GM12878 (cell line): Measurements from ENCODE around the gene C1QL2.

Experiments
- BACH1 ChIP-seq: fragments of 450-650 bp; IDR thresholded peaks from 2 replicates; pipeline ENCODE4 v1.6.1; 2017; ENCODE audit warnings: mild to moderate bottlenecking, borderline replicate concordance
- CHD4 ChIP-seq: fragments of 200-600 bp; sonication (generic); IDR thresholded peaks from 2 replicates; pipeline ENCODE4 v1.6.1; 2016; ENCODE audit warnings: mild to moderate bottlenecking
- EGR1 ChIP-seq, 2 experiments: IDR thresholded peaks; 1 replicate in 1 of 2; 2 replicates in 1 of 2; pipeline ENCODE4 v1.6.1; 2011 to 2012; ENCODE audit warnings: low read depth in 2 of 2, low read length in 2 of 2, borderline replicate concordance in 1 of 2, mild to moderate bottlenecking in 1 of 2, moderate library complexity in 1 of 2
- EP300 ChIP-seq, 2 experiments: fragments of 150-350 bp in 1 of 2; IDR thresholded peaks; 2 replicates each; pipeline ENCODE4 v1.6.1; 2011 to 2012; ENCODE audit warnings: low read depth in 2 of 2, low read length in 2 of 2, borderline replicate concordance in 1 of 2, improper control_type of control experiment in 1 of 2, inconsistent platforms in 1 of 2; ENCODE audit not compliant: control insufficient read depth in 1 of 2
- ESRRA ChIP-seq: IDR thresholded peaks from 2 replicates; pipeline ENCODE4 v1.6.1; 2012; ENCODE audit warnings: mild to moderate bottlenecking, low read length, improper control_type of control experiment
- EZH2 ChIP-seq: IDR thresholded peaks from 2 replicates; pipeline ENCODE4 v1.6.1; 2012; ENCODE audit warnings: low read depth, mild to moderate bottlenecking, control low read depth, inconsistent platforms, low read length, borderline replicate concordance; ENCODE audit not compliant: control insufficient read depth
- POLR2AphosphoS2 ChIP-seq: IDR thresholded peaks from 2 replicates; pipeline ENCODE4 v1.6.1; 2011; ENCODE audit warnings: low read depth, mild to moderate bottlenecking, low read length, improper control_type of control experiment, moderate library complexity
- POLR2AphosphoS5 ChIP-seq: IDR thresholded peaks from 2 replicates; pipeline ENCODE4 v1.6.1; 2011; ENCODE audit warnings: mild to moderate bottlenecking, low read length, inconsistent platforms
- SREBF2 ChIP-seq: IDR thresholded peaks from 2 replicates; pipeline ENCODE4 v1.6.1; 2012; ENCODE audit warnings: mild to moderate bottlenecking, low read length
- TCF7 ChIP-seq: IDR thresholded peaks from 2 replicates; pipeline ENCODE4 v1.6.1; 2014; ENCODE audit warnings: antibody characterized with exemption, borderline replicate concordance
- YBX1 ChIP-seq: fragments of 450-650 bp; IDR thresholded peaks from 2 replicates; pipeline ENCODE4 v1.6.1; 2016; ENCODE audit warnings: antibody characterized with exemption
- ZNF217 ChIP-seq: fragments of 450-650 bp; IDR thresholded peaks from 2 replicates; pipeline ENCODE4 v1.6.1; 2017; ENCODE audit warnings: antibody characterized with exemption, mild to moderate bottlenecking
- TF ChIP-seq, protein P1 (sequence below), 3 experiments: IDR thresholded peaks in 2 of 3; conservative IDR thresholded peaks in 1 of 3; 2 replicates each; pipeline ENCODE4 v1.5.1; 2011; ENCODE audit warnings: low read depth in 3 of 3, low read length in 3 of 3, mild to moderate bottlenecking in 3 of 3, control low read depth in 2 of 3, moderate library complexity in 2 of 3, inconsistent platforms in 1 of 3, mixed read lengths in 1 of 3; ENCODE audit not compliant: control insufficient read depth in 2 of 3, insufficient read depth in 1 of 3; ENCODE audit errors: extremely low read depth in 1 of 3
- TF ChIP-seq, protein P2 (sequence below): fragments of 450-650 bp; IDR thresholded peaks from 2 replicates; pipeline ENCODE4 v1.6.1; 2017; ENCODE audit warnings: mild to moderate bottlenecking

DNA sequence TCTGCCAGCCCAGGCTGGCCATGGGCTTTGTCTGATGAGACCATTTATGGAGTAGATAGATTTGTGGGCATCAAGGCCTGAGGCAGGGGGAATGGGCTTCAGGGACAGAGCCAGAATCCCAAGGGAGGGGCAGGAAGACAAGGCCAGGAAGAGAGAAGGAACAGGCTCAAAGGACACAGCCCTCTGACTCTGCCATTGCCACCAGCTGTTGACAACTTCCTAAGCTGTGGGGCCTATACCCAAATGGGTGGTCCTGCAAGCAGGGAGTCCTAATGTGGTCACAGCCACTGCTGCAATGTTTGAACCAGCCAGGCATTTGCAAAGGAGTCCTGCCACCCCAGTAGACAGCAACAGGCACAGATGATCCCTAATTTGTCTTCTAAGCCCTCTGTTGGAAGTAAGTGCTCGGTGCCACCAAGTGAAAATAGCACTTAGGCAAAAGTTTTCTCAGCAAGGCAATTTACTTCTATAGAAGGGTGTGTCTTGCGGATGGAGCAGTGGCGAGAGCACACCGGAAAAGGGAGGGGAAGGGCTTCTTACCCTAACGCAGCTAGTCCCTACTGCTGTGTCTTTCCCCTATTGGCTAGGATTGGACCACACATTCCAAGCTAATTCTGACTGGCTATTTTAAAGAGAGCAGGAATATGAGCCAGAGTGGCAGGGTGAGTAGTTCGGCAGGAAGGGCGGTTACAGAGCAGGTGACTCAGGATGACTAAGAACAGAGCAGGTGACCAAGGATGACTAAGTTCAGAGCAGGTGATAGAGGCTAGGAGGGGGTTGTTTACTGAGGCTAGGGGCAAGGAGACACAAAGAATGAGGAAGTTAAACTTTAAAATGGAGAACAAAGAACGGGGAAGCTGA lies 47.2 kb downstream of the C1QL2 start:
- TF ChIP-seq, protein P1, sequence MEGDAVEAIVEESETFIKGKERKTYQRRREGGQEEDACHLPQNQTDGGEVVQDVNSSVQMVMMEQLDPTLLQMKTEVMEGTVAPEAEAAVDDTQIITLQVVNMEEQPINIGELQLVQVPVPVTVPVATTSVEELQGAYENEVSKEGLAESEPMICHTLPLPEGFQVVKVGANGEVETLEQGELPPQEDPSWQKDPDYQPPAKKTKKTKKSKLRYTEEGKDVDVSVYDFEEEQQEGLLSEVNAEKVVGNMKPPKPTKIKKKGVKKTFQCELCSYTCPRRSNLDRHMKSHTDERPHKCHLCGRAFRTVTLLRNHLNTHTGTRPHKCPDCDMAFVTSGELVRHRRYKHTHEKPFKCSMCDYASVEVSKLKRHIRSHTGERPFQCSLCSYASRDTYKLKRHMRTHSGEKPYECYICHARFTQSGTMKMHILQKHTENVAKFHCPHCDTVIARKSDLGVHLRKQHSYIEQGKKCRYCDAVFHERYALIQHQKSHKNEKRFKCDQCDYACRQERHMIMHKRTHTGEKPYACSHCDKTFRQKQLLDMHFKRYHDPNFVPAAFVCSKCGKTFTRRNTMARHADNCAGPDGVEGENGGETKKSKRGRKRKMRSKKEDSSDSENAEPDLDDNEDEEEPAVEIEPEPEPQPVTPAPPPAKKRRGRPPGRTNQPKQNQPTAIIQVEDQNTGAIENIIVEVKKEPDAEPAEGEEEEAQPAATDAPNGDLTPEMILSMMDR (IDR thresholded peaks at IDR 0.05 in 2 of 3, conservative IDR thresholded peaks at IDR 0.05 in 1 of 3; ENCODE audit: control insufficient read depth in 2 of 3, extremely low read depth in 1 of 3, insufficient read depth in 1 of 3, low read depth in 3 of 3, low read length in 3 of 3): no peak
- TF ChIP-seq ZNF217 (no peak), TCF7 (no peak), EGR1 (IDR thresholded peaks at IDR 0.05; ENCODE audit: borderline replicate concordance in 1 of 2, low read depth in 2 of 2, low read length in 2 of 2) (no peak), ESRRA (no peak), YBX1 (no peak), POLR2AphosphoS5 (no peak), BACH1 (no peak), EP300 (IDR thresholded peaks at IDR 0.05; ENCODE audit: borderline replicate concordance in 1 of 2, control insufficient read depth in 1 of 2, low read depth in 2 of 2, low read length in 2 of 2) (no peak), CHD4 (no peak), POLR2AphosphoS2 (no peak), SREBF2 (no peak), EZH2 (no peak)
- TF ChIP-seq, protein P2, sequence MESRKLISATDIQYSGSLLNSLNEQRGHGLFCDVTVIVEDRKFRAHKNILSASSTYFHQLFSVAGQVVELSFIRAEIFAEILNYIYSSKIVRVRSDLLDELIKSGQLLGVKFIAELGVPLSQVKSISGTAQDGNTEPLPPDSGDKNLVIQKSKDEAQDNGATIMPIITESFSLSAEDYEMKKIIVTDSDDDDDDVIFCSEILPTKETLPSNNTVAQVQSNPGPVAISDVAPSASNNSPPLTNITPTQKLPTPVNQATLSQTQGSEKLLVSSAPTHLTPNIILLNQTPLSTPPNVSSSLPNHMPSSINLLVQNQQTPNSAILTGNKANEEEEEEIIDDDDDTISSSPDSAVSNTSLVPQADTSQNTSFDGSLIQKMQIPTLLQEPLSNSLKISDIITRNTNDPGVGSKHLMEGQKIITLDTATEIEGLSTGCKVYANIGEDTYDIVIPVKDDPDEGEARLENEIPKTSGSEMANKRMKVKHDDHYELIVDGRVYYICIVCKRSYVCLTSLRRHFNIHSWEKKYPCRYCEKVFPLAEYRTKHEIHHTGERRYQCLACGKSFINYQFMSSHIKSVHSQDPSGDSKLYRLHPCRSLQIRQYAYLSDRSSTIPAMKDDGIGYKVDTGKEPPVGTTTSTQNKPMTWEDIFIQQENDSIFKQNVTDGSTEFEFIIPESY: no peak
